H1 (cell line): ENCODE data around the gene PHEX.

Experiments
- CBX8 ChIP-seq: fragments of 300-800, 300-1000 bp; sonication (generic); IDR thresholded peaks from 2 replicates; pipeline ENCODE4 v1.7.1; 2016; ENCODE audit warnings: low read depth, low read length, borderline replicate concordance
- CEBPB ChIP-seq: IDR thresholded peaks from 2 replicates; pipeline ENCODE4 v1.6.1; 2012; ENCODE audit warnings: low read depth, low read length
- EP300 ChIP-seq, 2 experiments: IDR thresholded peaks; 1 replicate in 1 of 2; 2 replicates in 1 of 2; pipeline ENCODE4 v1.6.1; 2011 to 2012; ENCODE audit warnings: low read depth in 2 of 2, low read length in 2 of 2, mild to moderate bottlenecking in 2 of 2, borderline replicate concordance in 1 of 2, inconsistent platforms in 1 of 2, moderate library complexity in 1 of 2
- KDM5A ChIP-seq: fragments of 200-600 bp; IDR thresholded peaks from 2 replicates; pipeline ENCODE4 v1.7.1; 2012; ENCODE audit warnings: mild to moderate bottlenecking, low read length, inconsistent platforms, mixed read lengths
- YY1 ChIP-seq: IDR thresholded peaks from 2 replicates; pipeline ENCODE4 v1.6.1; 2011; ENCODE audit warnings: low read depth, mild to moderate bottlenecking, low read length

DNA sequence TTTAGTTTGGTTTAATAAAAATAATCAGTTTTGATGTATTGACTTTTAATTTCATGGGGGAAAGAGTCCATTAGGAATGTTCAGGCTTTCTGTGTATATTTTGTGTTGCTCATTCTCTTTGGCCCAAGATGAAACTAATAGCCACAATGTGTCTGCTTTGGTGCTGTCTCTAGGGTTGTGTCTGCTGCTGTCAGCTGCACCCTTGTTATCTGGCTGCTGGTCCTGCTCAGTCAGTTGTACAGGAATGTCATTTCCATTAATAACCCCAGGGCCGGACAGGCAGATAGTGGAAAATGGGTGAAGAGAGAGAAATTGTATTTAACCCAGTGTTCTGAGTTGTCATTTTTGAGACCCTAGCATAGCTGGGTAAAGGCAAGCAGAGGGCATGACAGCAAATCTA lies 115.1 kb downstream of the PHEX start:
- TF ChIP-seq KDM5A (no peak), CBX8 (no peak), EP300 (IDR thresholded peaks at IDR 0.05; ENCODE audit: borderline replicate concordance in 1 of 2, low read depth in 2 of 2, low read length in 2 of 2) (no peak), YY1 (no peak), CEBPB (no peak)
